Measurements from ENCODE around the gene STON1. TPM values are rescaled to one million over a fixed set of nuclear protein-coding genes. Genes with fewer than 3 reads are reported as not detected.

STON1 gene
- total and polyA plus RNA-seq, 4 donors, result 0.90 to 3.8 (median 1.2) TPM

DNA sequence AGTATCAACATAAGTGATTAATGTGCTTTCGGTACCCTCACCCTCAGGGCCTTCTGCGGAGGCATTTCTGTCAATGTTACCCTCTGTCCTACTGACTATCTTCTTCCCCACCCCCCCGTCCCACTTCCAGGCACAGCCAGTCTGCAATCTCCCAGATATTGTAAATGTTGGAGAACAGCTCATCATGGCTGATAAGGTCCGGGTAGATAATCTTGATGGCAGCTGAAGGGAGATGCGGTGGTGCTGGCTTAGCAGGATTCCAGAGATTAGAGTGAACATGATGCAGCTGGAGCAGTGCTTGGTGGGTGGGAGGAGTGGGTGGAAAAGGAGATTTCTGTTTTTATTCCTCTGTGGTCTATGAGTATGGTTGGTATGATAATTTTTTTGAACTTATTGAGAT, 103.2 kb downstream of the STON1 start:
- WGBS, result 44% methylated on average over 5 of the region's 5 CpGs
- no peaks in the 10 kb centered on the region for H3K4me1 ChIP-seq (ENCODE audit: control insufficient read depth in 4 of 4, insufficient read depth in 4 of 4, low read length in 3 of 4)
- H3K9ac ChIP-seq (ENCODE audit: low read depth in 1 of 2, low read length in 2 of 2), result no peak overlapping the region
- TF ChIP-seq YY1 (IDR thresholded peaks at IDR 0.05), result no peak
- no peak for TF ChIP-seq JUND (IDR thresholded peaks at IDR 0.05)
- no peak for TF ChIP-seq HNF4G (IDR thresholded peaks at IDR 0.05)
- no peak for TF ChIP-seq EGR1 (IDR thresholded peaks at IDR 0.05; ENCODE audit: low read depth in 2 of 2)
- TF ChIP-seq, protein P1, sequence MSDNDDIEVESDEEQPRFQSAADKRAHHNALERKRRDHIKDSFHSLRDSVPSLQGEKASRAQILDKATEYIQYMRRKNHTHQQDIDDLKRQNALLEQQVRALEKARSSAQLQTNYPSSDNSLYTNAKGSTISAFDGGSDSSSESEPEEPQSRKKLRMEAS (IDR thresholded peaks at IDR 0.05), result no peak
- no peak for TF ChIP-seq GABPA (IDR thresholded peaks at IDR 0.05 in 1 of 2, conservative IDR thresholded peaks at IDR 0.05 in 1 of 2)
- TF ChIP-seq NR2F2 (IDR thresholded peaks at IDR 0.05), result no peak
- TF ChIP-seq HNF4A (conservative IDR thresholded peaks at IDR 0.05), result no peak
- TF ChIP-seq SP1 (IDR thresholded peaks at IDR 0.05), result no peak
- TF ChIP-seq, protein P2, sequence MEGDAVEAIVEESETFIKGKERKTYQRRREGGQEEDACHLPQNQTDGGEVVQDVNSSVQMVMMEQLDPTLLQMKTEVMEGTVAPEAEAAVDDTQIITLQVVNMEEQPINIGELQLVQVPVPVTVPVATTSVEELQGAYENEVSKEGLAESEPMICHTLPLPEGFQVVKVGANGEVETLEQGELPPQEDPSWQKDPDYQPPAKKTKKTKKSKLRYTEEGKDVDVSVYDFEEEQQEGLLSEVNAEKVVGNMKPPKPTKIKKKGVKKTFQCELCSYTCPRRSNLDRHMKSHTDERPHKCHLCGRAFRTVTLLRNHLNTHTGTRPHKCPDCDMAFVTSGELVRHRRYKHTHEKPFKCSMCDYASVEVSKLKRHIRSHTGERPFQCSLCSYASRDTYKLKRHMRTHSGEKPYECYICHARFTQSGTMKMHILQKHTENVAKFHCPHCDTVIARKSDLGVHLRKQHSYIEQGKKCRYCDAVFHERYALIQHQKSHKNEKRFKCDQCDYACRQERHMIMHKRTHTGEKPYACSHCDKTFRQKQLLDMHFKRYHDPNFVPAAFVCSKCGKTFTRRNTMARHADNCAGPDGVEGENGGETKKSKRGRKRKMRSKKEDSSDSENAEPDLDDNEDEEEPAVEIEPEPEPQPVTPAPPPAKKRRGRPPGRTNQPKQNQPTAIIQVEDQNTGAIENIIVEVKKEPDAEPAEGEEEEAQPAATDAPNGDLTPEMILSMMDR (IDR thresholded peaks at IDR 0.05; ENCODE audit: low read depth, low read length, missing input control), result no peak
- TF ChIP-seq, protein P3, sequence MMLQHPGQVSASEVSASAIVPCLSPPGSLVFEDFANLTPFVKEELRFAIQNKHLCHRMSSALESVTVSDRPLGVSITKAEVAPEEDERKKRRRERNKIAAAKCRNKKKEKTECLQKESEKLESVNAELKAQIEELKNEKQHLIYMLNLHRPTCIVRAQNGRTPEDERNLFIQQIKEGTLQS (IDR thresholded peaks at IDR 0.05), result no peak
- no peak for TF ChIP-seq RXRA (IDR thresholded peaks at IDR 0.05)
- no peak for TF ChIP-seq RAD21 (IDR thresholded peaks at IDR 0.05)
- TF ChIP-seq TAF1 (conservative IDR thresholded peaks at IDR 0.05), result no peak
- no peak for TF ChIP-seq FOXA1 (IDR thresholded peaks at IDR 0.05)
- TF ChIP-seq, protein P4, sequence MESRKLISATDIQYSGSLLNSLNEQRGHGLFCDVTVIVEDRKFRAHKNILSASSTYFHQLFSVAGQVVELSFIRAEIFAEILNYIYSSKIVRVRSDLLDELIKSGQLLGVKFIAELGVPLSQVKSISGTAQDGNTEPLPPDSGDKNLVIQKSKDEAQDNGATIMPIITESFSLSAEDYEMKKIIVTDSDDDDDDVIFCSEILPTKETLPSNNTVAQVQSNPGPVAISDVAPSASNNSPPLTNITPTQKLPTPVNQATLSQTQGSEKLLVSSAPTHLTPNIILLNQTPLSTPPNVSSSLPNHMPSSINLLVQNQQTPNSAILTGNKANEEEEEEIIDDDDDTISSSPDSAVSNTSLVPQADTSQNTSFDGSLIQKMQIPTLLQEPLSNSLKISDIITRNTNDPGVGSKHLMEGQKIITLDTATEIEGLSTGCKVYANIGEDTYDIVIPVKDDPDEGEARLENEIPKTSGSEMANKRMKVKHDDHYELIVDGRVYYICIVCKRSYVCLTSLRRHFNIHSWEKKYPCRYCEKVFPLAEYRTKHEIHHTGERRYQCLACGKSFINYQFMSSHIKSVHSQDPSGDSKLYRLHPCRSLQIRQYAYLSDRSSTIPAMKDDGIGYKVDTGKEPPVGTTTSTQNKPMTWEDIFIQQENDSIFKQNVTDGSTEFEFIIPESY (IDR thresholded peaks at IDR 0.05), result no peak
- no peak for DNase-seq (ENCODE audit: low spot score)
- no peaks in the 10 kb centered on the region for H3K36me3 ChIP-seq (ENCODE audit: control insufficient read depth in 4 of 4, insufficient read depth in 3 of 4, low read depth in 1 of 4, low read length in 3 of 4)
- H3K4me3 ChIP-seq (ENCODE audit: low read depth in 1 of 3, low read length in 3 of 3), result no peak overlapping the region
- peaks cover 0 to 4% (median 0%) of the 10 kb centered on the region in 4 donors for H3K9me3 ChIP-seq (ENCODE audit: control insufficient read depth in 4 of 4, low read length in 3 of 4)
- no peak overlapping the region for H3K27ac ChIP-seq (ENCODE audit: low read depth in 1 of 2, low read length in 2 of 2)
- no peaks in the 10 kb centered on the region for H3K27me3 ChIP-seq (ENCODE audit: control insufficient read depth in 4 of 4, insufficient read depth in 4 of 4, low read length in 3 of 4)

DNA sequence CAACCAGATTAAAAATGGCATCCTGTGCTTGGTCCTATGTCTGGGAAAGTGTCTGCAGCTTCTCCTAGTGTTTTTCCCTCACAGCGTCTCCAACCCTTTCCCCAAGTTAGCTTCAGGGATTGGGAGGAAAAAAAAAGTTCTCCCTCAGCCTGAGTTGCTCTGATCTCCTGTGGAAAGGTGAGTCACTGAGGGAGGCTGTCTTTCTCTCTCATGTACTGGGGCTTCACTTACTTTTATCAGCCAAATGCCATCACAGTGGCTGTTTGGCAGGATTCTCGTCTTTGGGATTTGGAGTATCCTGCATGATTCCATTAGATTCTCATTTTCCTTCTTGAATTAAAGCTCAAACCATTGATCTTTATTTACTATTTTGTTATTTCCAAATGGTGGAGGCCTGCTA, 105.8 kb downstream of the STON1 start:
- DNase-seq (ENCODE audit: low spot score), result no peak
- Histone ChIP-seq H3K9me3 (ENCODE audit: control insufficient read depth in 4 of 4, low read length in 3 of 4) (peaks cover 0 to 4% (median 0%) of the 10 kb centered on the region in 4 donors), H3K4me3 (ENCODE audit: low read depth in 1 of 3, low read length in 3 of 3) (no peak overlapping the region), H3K9ac (ENCODE audit: low read depth in 1 of 2, low read length in 2 of 2) (no peak overlapping the region), H3K27ac (ENCODE audit: low read depth in 1 of 2, low read length in 2 of 2) (no peak overlapping the region), H3K27me3 (ENCODE audit: control insufficient read depth in 4 of 4, insufficient read depth in 4 of 4, low read length in 3 of 4) (peaks cover 0 to 2% (median 0%) of the 10 kb centered on the region in 4 donors), H3K36me3 (ENCODE audit: control insufficient read depth in 4 of 4, insufficient read depth in 3 of 4, low read depth in 1 of 4, low read length in 3 of 4) (no peaks in the 10 kb centered on the region), H3K4me1 (ENCODE audit: control insufficient read depth in 4 of 4, insufficient read depth in 4 of 4, low read length in 3 of 4) (no peaks in the 10 kb centered on the region)
- WGBS, result 61% methylated on average over 2 of the region's 2 CpGs
- TF ChIP-seq, protein P1 (IDR thresholded peaks at IDR 0.05), result no peak
- no peak for TF ChIP-seq SP1 (IDR thresholded peaks at IDR 0.05)
- no peak for TF ChIP-seq NR2F2 (IDR thresholded peaks at IDR 0.05)
- TF ChIP-seq, protein P5, sequence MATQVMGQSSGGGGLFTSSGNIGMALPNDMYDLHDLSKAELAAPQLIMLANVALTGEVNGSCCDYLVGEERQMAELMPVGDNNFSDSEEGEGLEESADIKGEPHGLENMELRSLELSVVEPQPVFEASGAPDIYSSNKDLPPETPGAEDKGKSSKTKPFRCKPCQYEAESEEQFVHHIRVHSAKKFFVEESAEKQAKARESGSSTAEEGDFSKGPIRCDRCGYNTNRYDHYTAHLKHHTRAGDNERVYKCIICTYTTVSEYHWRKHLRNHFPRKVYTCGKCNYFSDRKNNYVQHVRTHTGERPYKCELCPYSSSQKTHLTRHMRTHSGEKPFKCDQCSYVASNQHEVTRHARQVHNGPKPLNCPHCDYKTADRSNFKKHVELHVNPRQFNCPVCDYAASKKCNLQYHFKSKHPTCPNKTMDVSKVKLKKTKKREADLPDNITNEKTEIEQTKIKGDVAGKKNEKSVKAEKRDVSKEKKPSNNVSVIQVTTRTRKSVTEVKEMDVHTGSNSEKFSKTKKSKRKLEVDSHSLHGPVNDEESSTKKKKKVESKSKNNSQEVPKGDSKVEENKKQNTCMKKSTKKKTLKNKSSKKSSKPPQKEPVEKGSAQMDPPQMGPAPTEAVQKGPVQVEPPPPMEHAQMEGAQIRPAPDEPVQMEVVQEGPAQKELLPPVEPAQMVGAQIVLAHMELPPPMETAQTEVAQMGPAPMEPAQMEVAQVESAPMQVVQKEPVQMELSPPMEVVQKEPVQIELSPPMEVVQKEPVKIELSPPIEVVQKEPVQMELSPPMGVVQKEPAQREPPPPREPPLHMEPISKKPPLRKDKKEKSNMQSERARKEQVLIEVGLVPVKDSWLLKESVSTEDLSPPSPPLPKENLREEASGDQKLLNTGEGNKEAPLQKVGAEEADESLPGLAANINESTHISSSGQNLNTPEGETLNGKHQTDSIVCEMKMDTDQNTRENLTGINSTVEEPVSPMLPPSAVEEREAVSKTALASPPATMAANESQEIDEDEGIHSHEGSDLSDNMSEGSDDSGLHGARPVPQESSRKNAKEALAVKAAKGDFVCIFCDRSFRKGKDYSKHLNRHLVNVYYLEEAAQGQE (IDR thresholded peaks at IDR 0.05), result no peak
- TF ChIP-seq, protein P4 (IDR thresholded peaks at IDR 0.05), result no peak
- no peak for TF ChIP-seq YY1 (IDR thresholded peaks at IDR 0.05)
- no peak for TF ChIP-seq RXRA (IDR thresholded peaks at IDR 0.05)
- TF ChIP-seq RAD21 (IDR thresholded peaks at IDR 0.05), result no peak
- no peak for TF ChIP-seq FOXA1 (IDR thresholded peaks at IDR 0.05)
- TF ChIP-seq FOXA2 (IDR thresholded peaks at IDR 0.05), result no peak
- TF ChIP-seq HNF4G (IDR thresholded peaks at IDR 0.05), result no peak
- TF ChIP-seq GABPA (IDR thresholded peaks at IDR 0.05 in 1 of 2, conservative IDR thresholded peaks at IDR 0.05 in 1 of 2), result no peak
- TF ChIP-seq, protein P2 (IDR thresholded peaks at IDR 0.05; ENCODE audit: low read depth, low read length, missing input control), result no peak
- no peak for TF ChIP-seq EGR1 (IDR thresholded peaks at IDR 0.05; ENCODE audit: low read depth in 2 of 2)
- no peak for TF ChIP-seq TAF1 (conservative IDR thresholded peaks at IDR 0.05)
- no peak for TF ChIP-seq JUND (IDR thresholded peaks at IDR 0.05)
- TF ChIP-seq HNF4A (conservative IDR thresholded peaks at IDR 0.05), result no peak
